Activated naive CD4-positive, alpha-beta T cell treated with anti-CD3 and anti-CD28 coated beads, Interleukin-2, amount 10 ng/mL, durations not matched to agents 7 days and 5 days (primary cell): ENCODE results near the gene TRAF1.
A peak's percentile ranks its signal among the peaks of the same experiment; 100 is the strongest.

Experiments
- CTCF ChIA-PET: fragments of 350-600 bp; sonication (Branson Sonifier 250); formaldehyde crosslinking; loops from one replicate; lab custom pipeline; 2021; ENCODE audit warnings: antibody characterized with exemption; lab: Charles Lee
- DNase-seq: peaks from one replicate; pipeline ENCODE4 v3.0.0-alpha.2; 2020
- H3K27ac Mint-ChIP-seq: one replicate; pipeline ENCODE4 v1.8.0; 2021; ENCODE audit warnings: mild to moderate bottlenecking, moderate library complexity, mixed read lengths
- H3K27me3 Mint-ChIP-seq: one replicate; pipeline ENCODE4 v1.8.0; 2021; ENCODE audit warnings: mild to moderate bottlenecking, mixed read lengths
- H3K36me3 Mint-ChIP-seq: one replicate; pipeline ENCODE4 v1.8.0; 2021; ENCODE audit warnings: mixed read lengths
- H3K4me1 Mint-ChIP-seq: one replicate; pipeline ENCODE4 v1.8.0; 2021; ENCODE audit warnings: mixed read lengths
- H3K4me3 Mint-ChIP-seq: one replicate; pipeline ENCODE4 v1.8.0; 2021; ENCODE audit warnings: mild to moderate bottlenecking, moderate library complexity, mixed read lengths
- H3K9me3 Mint-ChIP-seq: one replicate; pipeline ENCODE4 v1.8.0; 2021; ENCODE audit warnings: mixed read lengths

Gene TRAF1

GRCh38 chr9:120891884-120892747, 34.5 kb downstream of the TRAF1 start:
- H3K4me1 Mint-ChIP-seq: peaks cover 94% of the 10 kb centered on the region
- no peaks in the 10 kb centered on the region for H3K27me3 Mint-ChIP-seq
- H3K9me3 Mint-ChIP-seq: no peaks in the 10 kb centered on the region
- peak overlapping the region; percentile 99 for H3K27ac Mint-ChIP-seq
- peaks cover 22% of the 10 kb centered on the region for H3K36me3 Mint-ChIP-seq
- H3K4me3 Mint-ChIP-seq: peak overlapping the region; percentile 72
- peak; percentile 60 for DNase-seq
- CTCF ChIA-PET: interaction anchor here (1.2 to 4.2 kb wide), 11 partner anchors 11 to 136 kb away, joined by 3 to 31 read pairs (median 6); partner anchors contain the start of gene TRAF1

- Mint-ChIP-seq H3K9me3 (no peaks in the 10 kb centered on the region), H3K4me3 (peak overlapping the region; percentile 72), H3K27me3 (no peaks in the 10 kb centered on the region), H3K27ac (peak overlapping the region; percentile 99), H3K36me3 (peaks cover 19% of the 10 kb centered on the region), H3K4me1 (peaks cover 94% of the 10 kb centered on the region)
- CTCF ChIA-PET: interaction anchor here (1.2 to 4.2 kb wide), 11 partner anchors 11 to 135 kb away, joined by 3 to 31 read pairs (median 6); partner anchors contain the start of gene TRAF1
- peak; percentile 84 for DNase-seq
Observed at GRCh38 chr9:120891245-120891883, 35.2 kb downstream of the TRAF1 start.

- Mint-ChIP-seq H3K4me1 (peaks cover 95% of the 10 kb centered on the region), H3K27ac (peak overlapping the region; percentile 99), H3K9me3 (no peaks in the 10 kb centered on the region), H3K27me3 (no peaks in the 10 kb centered on the region), H3K36me3 (peaks cover 26% of the 10 kb centered on the region), H3K4me3 (peak overlapping the region; percentile 72)
- peak; percentile 60 for DNase-seq
- CTCF ChIA-PET: interaction anchor here (0.7 to 4.2 kb wide), 12 partner anchors 11 to 135 kb away, joined by 3 to 31 read pairs (median 6); no protein-coding TSS in a partner anchor
Observed at GRCh38 chr9:120890320-120891244, 36.0 kb downstream of the TRAF1 start.

GRCh38 chr9:120889606-120890271, 36.9 kb downstream of the TRAF1 start:
- Mint-ChIP-seq H3K4me3 (peak overlapping the region; percentile 72), H3K4me1 (peaks cover 90% of the 10 kb centered on the region)
- DNase-seq: no peak

GRCh38 chr9:120888626-120889025, 38.0 kb downstream of the TRAF1 start:
- Mint-ChIP-seq H3K4me3 (no peak overlapping the region), H3K36me3 (peaks cover 26% of the 10 kb centered on the region), H3K27me3 (no peaks in the 10 kb centered on the region), H3K4me1 (peaks cover 90% of the 10 kb centered on the region), H3K9me3 (no peaks in the 10 kb centered on the region), H3K27ac (peak overlapping the region; percentile 99)
- CTCF ChIA-PET: interaction anchor here (2.3 to 4.2 kb wide), 2 partner anchors 9 to 41 kb away, joined by 6 to 31 read pairs; no protein-coding TSS in a partner anchor
- DNase-seq: no peak

More at GRCh38 chr9:120889606-120890271, 36.9 kb downstream of the TRAF1 start:
- peak overlapping the region; percentile 99 for H3K27ac Mint-ChIP-seq
- H3K9me3 Mint-ChIP-seq: no peaks in the 10 kb centered on the region
- H3K36me3 Mint-ChIP-seq: peaks cover 26% of the 10 kb centered on the region
- CTCF ChIA-PET: interaction anchor here (0.7 to 4.2 kb wide), 8 partner anchors 10 to 134 kb away, joined by 3 to 31 read pairs (median 6); no protein-coding TSS in a partner anchor
- H3K27me3 Mint-ChIP-seq: no peaks in the 10 kb centered on the region

- H3K4me3 Mint-ChIP-seq: no peak overlapping the region
- no peak for DNase-seq
- CTCF ChIA-PET: interaction anchor here (1.4 to 1.9 kb wide), 2 partner anchors 18 to 50 kb away, joined by 3 to 4 read pairs; no protein-coding TSS in a partner anchor
- peaks cover 20% of the 10 kb centered on the region for H3K36me3 Mint-ChIP-seq
- no peaks in the 10 kb centered on the region for H3K9me3 Mint-ChIP-seq
- peak overlapping the region; percentile 74 for H3K27ac Mint-ChIP-seq
- H3K27me3 Mint-ChIP-seq: no peaks in the 10 kb centered on the region
- H3K4me1 Mint-ChIP-seq: peaks cover 86% of the 10 kb centered on the region
Observed at GRCh38 chr9:120886490-120886967, 40.1 kb downstream of the TRAF1 start.

GRCh38 chr9:120885958-120886357, 40.6 kb downstream of the TRAF1 start:
- Mint-ChIP-seq H3K9me3 (no peaks in the 10 kb centered on the region), H3K27ac (no peak overlapping the region), H3K36me3 (peaks cover 22% of the 10 kb centered on the region), H3K4me3 (no peak overlapping the region), H3K27me3 (no peaks in the 10 kb centered on the region), H3K4me1 (peaks cover 85% of the 10 kb centered on the region)
- DNase-seq: no peak
- CTCF ChIA-PET: interaction anchor here (1.0 to 1.9 kb wide), 3 partner anchors 17 to 130 kb away, joined by 3 to 4 read pairs (median 3); no protein-coding TSS in a partner anchor

GRCh38 chr9:120885457-120885856, 41.1 kb downstream of the TRAF1 start:
- Mint-ChIP-seq H3K9me3 (no peaks in the 10 kb centered on the region), H3K27ac (no peak overlapping the region), H3K27me3 (no peaks in the 10 kb centered on the region), H3K4me3 (no peak overlapping the region), H3K36me3 (peaks cover 24% of the 10 kb centered on the region), H3K4me1 (peaks cover 85% of the 10 kb centered on the region)
- no peak for DNase-seq
- CTCF ChIA-PET: interaction anchor here (1.0 to 1.9 kb wide), 2 partner anchors 51 to 130 kb away, joined by 3 to 4 read pairs; no protein-coding TSS in a partner anchor

GRCh38 chr9:120883608-120883996, 43.0 kb downstream of the TRAF1 start:
- Mint-ChIP-seq H3K4me3 (no peak overlapping the region), H3K9me3 (no peaks in the 10 kb centered on the region), H3K27me3 (no peaks in the 10 kb centered on the region), H3K27ac (no peak overlapping the region), H3K36me3 (peaks cover 25% of the 10 kb centered on the region), H3K4me1 (peaks cover 85% of the 10 kb centered on the region)
- DNase-seq: no peak
- CTCF ChIA-PET: interaction anchor here (1.8 kb wide), 1 partner anchor 13 kb away, joined by 4 read pairs; no protein-coding TSS in a partner anchor

GRCh38 chr9:120882935-120883607, 43.5 kb downstream of the TRAF1 start:
- no peak overlapping the region for H3K4me3 Mint-ChIP-seq
- no peak for DNase-seq
- H3K36me3 Mint-ChIP-seq: peaks cover 20% of the 10 kb centered on the region
- no peaks in the 10 kb centered on the region for H3K9me3 Mint-ChIP-seq
- CTCF ChIA-PET: interaction anchor here (1.8 kb wide), 1 partner anchor 14 kb away, joined by 4 read pairs; no protein-coding TSS in a partner anchor
- H3K27me3 Mint-ChIP-seq: no peaks in the 10 kb centered on the region
- H3K27ac Mint-ChIP-seq: peak overlapping the region; percentile 63
- H3K4me1 Mint-ChIP-seq: peaks cover 85% of the 10 kb centered on the region

- no peaks in the 10 kb centered on the region for H3K27me3 Mint-ChIP-seq
- H3K27ac Mint-ChIP-seq: peak overlapping the region; percentile 95
- H3K4me1 Mint-ChIP-seq: peaks cover 79% of the 10 kb centered on the region
- peaks cover 36% of the 10 kb centered on the region for H3K36me3 Mint-ChIP-seq
- peak overlapping the region; percentile 82 for H3K4me3 Mint-ChIP-seq
- CTCF ChIA-PET: interaction anchor here (1.1 to 4.5 kb wide), 4 partner anchors 11 to 52 kb away, joined by 3 to 31 read pairs (median 5); no protein-coding TSS in a partner anchor
- no peaks in the 10 kb centered on the region for H3K9me3 Mint-ChIP-seq
- no peak for DNase-seq
Observed at GRCh38 chr9:120879446-120879845, 47.1 kb downstream of the TRAF1 start.
